GM12891 (cell line): ENCODE data around the gene CDH23.

ENCODE experiments used
- POLR2A ChIP-seq: IDR thresholded peaks from 2 replicates; pipeline ENCODE4 v1.6.1; 2011; ENCODE audit warnings: low read depth, low read length, control low read depth
- POLR2AphosphoS5 ChIP-seq: IDR thresholded peaks from 2 replicates; pipeline ENCODE4 v1.6.1; 2011; ENCODE audit warnings: low read depth, low read length, control low read depth
- SPI1 ChIP-seq: IDR thresholded peaks from 2 replicates; pipeline ENCODE4 v1.6.1; 2011; ENCODE audit warnings: low read depth, low read length, control low read depth
- TAF1 ChIP-seq: IDR thresholded peaks from 2 replicates; pipeline ENCODE4 v1.6.1; 2011; ENCODE audit warnings: low read depth, low read length, control low read depth

DNA sequence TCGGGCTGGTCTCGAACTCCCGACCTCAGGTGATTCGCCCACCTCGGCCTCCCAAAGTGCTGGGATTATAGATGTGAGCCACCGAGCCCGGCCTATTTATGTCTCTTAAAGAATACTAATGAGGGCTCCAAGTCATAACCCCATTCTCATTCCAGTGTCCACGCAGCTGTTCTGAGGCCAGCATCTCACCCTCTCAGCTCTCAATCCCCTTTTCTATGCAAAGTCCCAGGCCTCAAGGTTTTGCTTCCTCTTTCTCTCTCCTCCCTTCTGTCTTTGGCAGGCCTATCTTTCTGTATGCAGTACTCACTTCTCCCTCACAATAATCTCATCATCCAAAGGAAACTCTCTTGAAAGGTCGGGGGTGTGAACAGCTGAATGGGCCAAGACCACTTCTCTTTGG, 404.6 kb downstream of the CDH23 start:
- TF ChIP-seq POLR2AphosphoS5 (no peak), POLR2A (no peak), TAF1 (no peak), SPI1 (peak; percentile 61)
